Neural progenitor cell (in vitro differentiated cells): Measurements from ENCODE around the gene ANXA1. TPM values are rescaled to one million over a fixed set of nuclear protein-coding genes. Genes with fewer than 3 reads are reported as not detected.
A peak's percentile ranks its signal among the peaks of the same experiment; 100 is the strongest.

Experiments used
- DNase-seq: peaks from one replicate; pipeline ENCODE4 v3.0.0-alpha.2; 2016; ENCODE audit warnings: low spot score
- H2AFZ ChIP-seq: fragments of 200-600 bp; sonication (generic); replicated peaks from 2 replicates; pipeline ENCODE4 v1.6.1; 2016; ENCODE audit warnings: antibody characterized with exemption
- H3F3A ChIP-seq: fragments of 200-600 bp; sonication (generic); 2 replicates; pipeline ENCODE4 v1.6.1; 2016; ENCODE audit warnings: antibody characterized with exemption, low read depth
- H3K27ac ChIP-seq: fragments of 200-600 bp; sonication (generic); 2 replicates; pipeline ENCODE4 v1.5.1; 2016; ENCODE audit warnings: mild to moderate bottlenecking
- H3K27me3 ChIP-seq: fragments of 200-600 bp; sonication (generic); 2 replicates; pipeline ENCODE4 v1.6.1; 2016; ENCODE audit warnings: mild to moderate bottlenecking, moderate library complexity
- H3K36me3 ChIP-seq: fragments of 200-600 bp; sonication (generic); 2 replicates; pipeline ENCODE4 v1.5.1; 2016
- H3K4me1 ChIP-seq: fragments of 200-600 bp; sonication (generic); 2 replicates; pipeline ENCODE4 v1.6.1; 2016; ENCODE audit warnings: mixed run types
- H3K4me2 ChIP-seq: fragments of 200-600 bp; sonication (generic); 2 replicates; pipeline ENCODE4 v1.6.1; 2016
- H3K4me3 ChIP-seq: fragments of 200-600 bp; sonication (generic); 2 replicates; pipeline ENCODE4 v1.5.1; 2016
- H3K79me2 ChIP-seq: fragments of 200-600 bp; sonication (generic); 2 replicates; pipeline ENCODE4 v1.6.1; 2016; ENCODE audit warnings: low read depth
- H3K9ac ChIP-seq: fragments of 200-600 bp; sonication (generic); 2 replicates; pipeline ENCODE4 v1.6.1; 2016
- H3K9me3 ChIP-seq: fragments of 200-600 bp; sonication (generic); 2 replicates; pipeline ENCODE4 v1.5.1; 2016; ENCODE audit warnings: low read depth
- H4K20me1 ChIP-seq: fragments of 200-600 bp; sonication (generic); 2 replicates; pipeline ENCODE4 v1.6.1; 2016; ENCODE audit warnings: low read depth
- H3K27ac Mint-ChIP-seq: 3 replicates; pipeline ENCODE4 v1.8.0; 2021; ENCODE audit warnings: mixed read lengths
- H3K27me3 Mint-ChIP-seq: 2 replicates; pipeline ENCODE4 v1.8.0; 2022; ENCODE audit warnings: low read depth, mild to moderate bottlenecking, inconsistent platforms, moderate library complexity, mixed read lengths; ENCODE audit not compliant: insufficient read depth
- H3K36me3 Mint-ChIP-seq: 3 replicates; pipeline ENCODE4 v1.8.0; 2021; ENCODE audit warnings: mixed read lengths
- H3K4me1 Mint-ChIP-seq: 3 replicates; pipeline ENCODE4 v1.8.0; 2021; ENCODE audit warnings: mixed read lengths
- H3K4me3 Mint-ChIP-seq: 3 replicates; pipeline ENCODE4 v1.8.0; 2021; ENCODE audit warnings: mild to moderate bottlenecking, moderate library complexity, mixed read lengths
- H3K9me3 Mint-ChIP-seq: 3 replicates; pipeline ENCODE4 v1.8.0; 2020; ENCODE audit warnings: mixed read lengths
- EZH2 ChIP-seq: fragments of 200-600 bp; sonication (generic); IDR thresholded peaks from 2 replicates; pipeline ENCODE4 v1.6.1; 2017; ENCODE audit warnings: antibody characterized with exemption, mild to moderate bottlenecking, moderate library complexity
- EZH2phosphoT487 ChIP-seq: fragments of 200-600 bp; sonication (generic); IDR thresholded peaks from 2 replicates; pipeline ENCODE4 v1.6.1; 2017; ENCODE audit warnings: antibody characterized with exemption
- total RNA-seq: library from RNA; depleted of rRNA; stranded (reverse); fragments of >200 nt; gene quantifications from 2 replicates; pipeline ENCODE4 v1.2.3, GENCODE V29; 2015; ENCODE audit warnings: low replicate concordance
- TF ChIP-seq, protein P1 (sequence below): fragments of 200-600 bp; sonication (generic); IDR thresholded peaks from 2 replicates; pipeline ENCODE4 v1.5.1; 2017; ENCODE audit warnings: antibody characterized with exemption, mild to moderate bottlenecking

The ANXA1 gene
- total RNA-seq, 1 donor from 2014 or later: 0.47 TPM

DNA sequence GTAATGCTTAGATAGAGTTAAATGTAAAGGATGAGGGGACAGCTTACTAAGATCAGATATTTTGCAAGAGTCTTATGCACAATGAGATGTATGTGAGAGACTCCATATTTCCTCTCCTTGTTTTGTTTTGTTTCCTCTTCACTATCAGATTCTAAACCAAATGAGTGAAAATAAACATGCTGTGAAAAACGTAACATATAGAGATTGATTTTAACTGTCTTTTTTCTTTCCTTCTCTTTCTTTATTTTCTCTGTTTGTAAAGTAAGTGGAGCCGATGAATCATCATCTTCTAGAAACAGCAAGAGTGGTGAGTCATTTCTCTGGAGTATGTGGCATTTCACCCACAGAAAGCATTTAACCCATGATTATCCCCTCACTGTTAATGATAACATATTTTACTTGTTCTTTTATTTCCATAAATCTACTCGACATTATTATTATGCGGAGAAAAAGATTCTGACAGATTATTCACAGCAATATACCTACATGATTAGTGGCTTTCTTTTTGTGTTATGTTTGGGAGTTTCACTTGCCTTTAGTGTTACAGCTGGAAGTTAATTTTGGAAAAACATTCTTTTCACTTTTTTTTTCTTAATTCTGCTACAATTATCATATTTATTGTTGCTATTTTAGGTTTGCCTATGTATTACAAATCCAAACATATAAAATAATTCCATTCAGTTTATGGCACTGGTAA lies 2.1 kb upstream of the ANXA1 start:
- H3K36me3 ChIP-seq: no peaks in the 10 kb centered on the region
- no peaks in the 10 kb centered on the region for H3F3A ChIP-seq
- no peaks in the 10 kb centered on the region for H3K27me3 ChIP-seq
- H2AFZ ChIP-seq: no peak overlapping the region
- no peaks in the 10 kb centered on the region for H3K27me3 Mint-ChIP-seq
- H3K27ac ChIP-seq: no peak overlapping the region
- H3K4me3 Mint-ChIP-seq: no peak overlapping the region
- no peak overlapping the region for H3K4me2 ChIP-seq
- no peak overlapping the region for H3K9ac ChIP-seq
- H3K27ac Mint-ChIP-seq: peak overlapping the region; percentile 67
- H3K9me3 Mint-ChIP-seq: peaks cover 3% of the 10 kb centered on the region
- H3K9me3 ChIP-seq: no peaks in the 10 kb centered on the region
- peaks cover under 1% of the 10 kb centered on the region for H3K36me3 Mint-ChIP-seq
- no peaks in the 10 kb centered on the region for H4K20me1 ChIP-seq
- peaks cover 32% of the 10 kb centered on the region for H3K4me1 Mint-ChIP-seq
- H3K79me2 ChIP-seq: no peaks in the 10 kb centered on the region
- peaks cover 10% of the 10 kb centered on the region for H3K4me1 ChIP-seq
- TF ChIP-seq EZH2 (no peak), EZH2phosphoT487 (no peak)
- TF ChIP-seq, protein P1, sequence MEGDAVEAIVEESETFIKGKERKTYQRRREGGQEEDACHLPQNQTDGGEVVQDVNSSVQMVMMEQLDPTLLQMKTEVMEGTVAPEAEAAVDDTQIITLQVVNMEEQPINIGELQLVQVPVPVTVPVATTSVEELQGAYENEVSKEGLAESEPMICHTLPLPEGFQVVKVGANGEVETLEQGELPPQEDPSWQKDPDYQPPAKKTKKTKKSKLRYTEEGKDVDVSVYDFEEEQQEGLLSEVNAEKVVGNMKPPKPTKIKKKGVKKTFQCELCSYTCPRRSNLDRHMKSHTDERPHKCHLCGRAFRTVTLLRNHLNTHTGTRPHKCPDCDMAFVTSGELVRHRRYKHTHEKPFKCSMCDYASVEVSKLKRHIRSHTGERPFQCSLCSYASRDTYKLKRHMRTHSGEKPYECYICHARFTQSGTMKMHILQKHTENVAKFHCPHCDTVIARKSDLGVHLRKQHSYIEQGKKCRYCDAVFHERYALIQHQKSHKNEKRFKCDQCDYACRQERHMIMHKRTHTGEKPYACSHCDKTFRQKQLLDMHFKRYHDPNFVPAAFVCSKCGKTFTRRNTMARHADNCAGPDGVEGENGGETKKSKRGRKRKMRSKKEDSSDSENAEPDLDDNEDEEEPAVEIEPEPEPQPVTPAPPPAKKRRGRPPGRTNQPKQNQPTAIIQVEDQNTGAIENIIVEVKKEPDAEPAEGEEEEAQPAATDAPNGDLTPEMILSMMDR: no peak
- no peak for DNase-seq
- no peak overlapping the region for H3K4me3 ChIP-seq

DNA sequence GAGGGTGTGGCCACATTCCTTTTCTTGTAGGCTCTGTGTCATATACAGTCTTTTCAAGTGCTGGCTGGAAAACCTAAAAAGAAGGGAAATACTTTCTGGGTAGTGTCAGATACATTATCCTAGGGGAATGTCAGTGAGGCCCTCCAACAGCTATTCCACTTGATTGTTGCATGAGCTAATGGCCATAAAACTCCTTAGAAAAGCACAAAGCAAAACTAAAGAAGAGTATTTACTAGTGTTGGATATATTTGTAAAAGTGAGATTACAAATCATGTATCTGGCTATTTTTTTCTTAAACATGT lies 829 bp downstream of the ANXA1 start:
- Histone ChIP-seq H3K27ac (no peak overlapping the region), H2AFZ (no peak overlapping the region), H3K9me3 (no peaks in the 10 kb centered on the region), H4K20me1 (no peaks in the 10 kb centered on the region), H3K4me1 (peaks cover 10% of the 10 kb centered on the region), H3K79me2 (no peaks in the 10 kb centered on the region), H3K4me3 (no peak overlapping the region), H3K9ac (no peak overlapping the region), H3F3A (no peaks in the 10 kb centered on the region), H3K36me3 (no peaks in the 10 kb centered on the region), H3K27me3 (no peaks in the 10 kb centered on the region), H3K4me2 (no peak overlapping the region)
- Mint-ChIP-seq H3K27ac (no peak overlapping the region), H3K9me3 (peaks cover 3% of the 10 kb centered on the region), H3K36me3 (peaks cover 5% of the 10 kb centered on the region), H3K4me1 (peaks cover 32% of the 10 kb centered on the region), H3K27me3 (no peaks in the 10 kb centered on the region), H3K4me3 (peak overlapping the region; percentile 60)
- TF ChIP-seq EZH2phosphoT487: no peak
- TF ChIP-seq, protein P1: no peak
- TF ChIP-seq EZH2: no peak
- no peak for DNase-seq

DNA sequence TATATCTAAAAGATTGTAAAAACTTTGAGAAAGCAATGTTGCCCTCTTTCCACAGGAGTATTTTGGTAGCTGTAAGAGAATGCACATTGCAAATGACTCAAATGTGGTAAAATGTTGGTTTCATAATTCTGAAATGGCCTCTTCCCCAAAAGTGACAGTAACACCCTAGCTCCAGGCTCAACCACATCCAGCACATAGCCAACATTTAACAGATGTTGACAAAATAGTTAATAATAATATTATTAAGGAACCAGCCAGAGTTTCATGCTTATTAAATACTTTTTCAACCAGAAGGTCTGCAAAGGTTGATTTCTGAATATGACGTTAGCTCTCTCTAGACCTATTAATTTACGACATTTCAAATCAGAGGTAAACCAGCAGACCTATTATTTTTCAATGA lies 1.3 kb downstream of the ANXA1 start:
- H3K9me3 ChIP-seq: no peaks in the 10 kb centered on the region
- no peaks in the 10 kb centered on the region for H3K27me3 ChIP-seq
- no peaks in the 10 kb centered on the region for H3K79me2 ChIP-seq
- Mint-ChIP-seq H3K4me3 (peak overlapping the region; percentile 60), H3K36me3 (peaks cover 5% of the 10 kb centered on the region), H3K27me3 (no peaks in the 10 kb centered on the region), H3K4me1 (peaks cover 32% of the 10 kb centered on the region), H3K9me3 (peaks cover 3% of the 10 kb centered on the region), H3K27ac (no peak overlapping the region)
- no peak for DNase-seq
- no peaks in the 10 kb centered on the region for H3K36me3 ChIP-seq
- peaks cover 10% of the 10 kb centered on the region for H3K4me1 ChIP-seq
- H3K9ac ChIP-seq: no peak overlapping the region
- no peak overlapping the region for H3K4me2 ChIP-seq
- H3K27ac ChIP-seq: no peak overlapping the region
- H3K4me3 ChIP-seq: no peak overlapping the region
- no peaks in the 10 kb centered on the region for H4K20me1 ChIP-seq
- no peak overlapping the region for H2AFZ ChIP-seq
- H3F3A ChIP-seq: no peaks in the 10 kb centered on the region
- no peak for TF ChIP-seq EZH2phosphoT487
- no peak for TF ChIP-seq EZH2
- TF ChIP-seq, protein P1: no peak
